ENCODE measurements around the gene ZMYND8. TPM values are rescaled to one million over a fixed set of nuclear protein-coding genes. Genes with fewer than 3 reads are reported as not detected.

Gene ZMYND8
- total and polyA plus RNA-seq, 10 of the 15 experiments (the other 5 are each of a cell fraction or from before 2014, with no cell fraction given): 12.9 to 54.8 (median 23.1) TPM

- no peak for TF ChIP-seq USF1 (IDR thresholded peaks at IDR 0.05; ENCODE audit: borderline replicate concordance, extremely low read length, insufficient read depth, low read depth, low read length)
- no peak for TF ChIP-seq SMAD5 (IDR thresholded peaks at IDR 0.05; ENCODE audit: low read depth)
Measured at GRCh38 chr20:47327711-47328110, 28.8 kb downstream of the ZMYND8 start (continued).

GRCh38 chr20:47326658-47327268 is 29.7 kb downstream of the ZMYND8 start:
- ChIA-PET SMC1A (ENCODE audit: uncharacterized antibody, unreplicated experiment) (no interaction called here), POLR2A (interaction anchor here (0.5 kb wide), 1 partner anchor 14 kb away, joined by 3 read pairs; no protein-coding TSS in a partner anchor), CTCF (interaction anchor here (0.8 to 1.6 kb wide), 2 partner anchors 57 to 107 kb away, joined by 3 read pairs; no protein-coding TSS in a partner anchor), RAD21 (ENCODE audit: unreplicated experiment) (no interaction called here)
- no peak for ATAC-seq
- peaks cover 20% of the 10 kb centered on the region for H4K20me1 ChIP-seq (ENCODE audit: control insufficient read depth, insufficient read depth)
- no peak overlapping the region for H3K27ac ChIP-seq (ENCODE audit: control insufficient read depth, insufficient read depth)
- H3K79me2 ChIP-seq (ENCODE audit: control insufficient read depth, insufficient read depth, low read length): peaks cover 71% of the 10 kb centered on the region
- no peak for DNase-seq (ENCODE audit: low read depth, low spot score)
- WGBS (ENCODE audit: insufficient coverage, insufficient replicate concordance, low lambda C conversion rate, missing lambda C conversion rate): 88% methylated on average over 10 of the region's 10 CpGs
- no TSS peak for BruUV-seq (replicated peaks)
- intact Hi-C loops (cut with micrococcal nuclease; ENCODE audit: unreplicated experiment): no loop called here
- no peak overlapping the region for H3K4me2 ChIP-seq (ENCODE audit: control insufficient read depth, insufficient read depth)
- H3K36me3 ChIP-seq (ENCODE audit: control insufficient read depth in 2 of 2, insufficient read depth in 2 of 2, low read length in 1 of 2): peaks cover 22 to 31% of the 10 kb centered on the region in 2 experiments
- H3K4me1 ChIP-seq (ENCODE audit: control insufficient read depth, insufficient read depth, low read length): no peaks in the 10 kb centered on the region
- H2AFZ ChIP-seq (ENCODE audit: control insufficient read depth, low read depth, low read length): no peak overlapping the region
- H3K27me3 ChIP-seq (replicated peaks in 1 of 2; ENCODE audit: control insufficient read depth in 2 of 2, insufficient read depth in 2 of 2, low read length in 1 of 2): no peaks in the 10 kb centered on the region
- FAIRE-seq: no peak
- in situ Hi-C loops (cut with MboI): no loop called here
- TF ChIP-seq NFXL1 (IDR thresholded peaks at IDR 0.05; ENCODE audit: borderline replicate concordance): peak; percentile 44; the same call in 1 of the 2 replicates
- peak in 1 of 2 experiments; percentile 98; a peak in 2 of 4 replicates for TF ChIP-seq ETV6 (conservative IDR thresholded peaks at IDR 0.05 in 1 of 2, IDR thresholded peaks at IDR 0.05 in 1 of 2; ENCODE audit: borderline replicate concordance in 1 of 2, low read depth in 1 of 2)
- TF ChIP-seq CREB1 (IDR thresholded peaks at IDR 0.05; ENCODE audit: low read depth): no peak
- no peaks in the 10 kb centered on the region for H3K9me3 ChIP-seq (replicated peaks; ENCODE audit: control insufficient read depth, insufficient read depth, low read length)
- H3K9ac ChIP-seq (ENCODE audit: control insufficient read depth, insufficient read depth, low read length): no peak overlapping the region
- H3K4me3 ChIP-seq: no peak overlapping the region

Measured in GM12878 (cell line).